HG03103 (cell line): ENCODE results near the gene PRR13.

Source experiments
- ATAC-seq: cut with Tn5 transposase; IDR thresholded peaks from one replicate; pipeline ENCODE4 v1.9.1; 2021; ENCODE audit warnings: low read depth; ENCODE audit not compliant: unreplicated experiment

The PRR13 gene

DNA sequence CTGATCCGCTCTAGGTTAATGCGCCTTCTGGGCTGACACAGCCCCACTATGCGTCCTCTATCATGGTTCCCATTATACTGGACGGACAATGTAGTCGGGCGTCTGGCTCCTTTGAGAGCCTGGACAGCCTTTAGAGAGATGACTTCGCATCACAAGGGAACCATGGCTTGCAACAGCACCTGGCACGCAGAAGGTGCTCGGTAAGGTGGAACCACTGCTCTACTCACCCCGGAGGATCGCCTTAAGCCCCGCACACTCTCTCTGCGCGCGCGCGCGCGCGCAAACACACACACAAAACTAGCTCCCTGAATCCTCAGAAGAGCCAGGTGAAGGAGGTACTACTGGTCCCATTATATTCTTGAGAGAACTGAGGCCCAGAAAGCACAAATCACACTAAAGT lies 50.7 kb downstream of the PRR13 start:
- ATAC-seq = no peak

DNA sequence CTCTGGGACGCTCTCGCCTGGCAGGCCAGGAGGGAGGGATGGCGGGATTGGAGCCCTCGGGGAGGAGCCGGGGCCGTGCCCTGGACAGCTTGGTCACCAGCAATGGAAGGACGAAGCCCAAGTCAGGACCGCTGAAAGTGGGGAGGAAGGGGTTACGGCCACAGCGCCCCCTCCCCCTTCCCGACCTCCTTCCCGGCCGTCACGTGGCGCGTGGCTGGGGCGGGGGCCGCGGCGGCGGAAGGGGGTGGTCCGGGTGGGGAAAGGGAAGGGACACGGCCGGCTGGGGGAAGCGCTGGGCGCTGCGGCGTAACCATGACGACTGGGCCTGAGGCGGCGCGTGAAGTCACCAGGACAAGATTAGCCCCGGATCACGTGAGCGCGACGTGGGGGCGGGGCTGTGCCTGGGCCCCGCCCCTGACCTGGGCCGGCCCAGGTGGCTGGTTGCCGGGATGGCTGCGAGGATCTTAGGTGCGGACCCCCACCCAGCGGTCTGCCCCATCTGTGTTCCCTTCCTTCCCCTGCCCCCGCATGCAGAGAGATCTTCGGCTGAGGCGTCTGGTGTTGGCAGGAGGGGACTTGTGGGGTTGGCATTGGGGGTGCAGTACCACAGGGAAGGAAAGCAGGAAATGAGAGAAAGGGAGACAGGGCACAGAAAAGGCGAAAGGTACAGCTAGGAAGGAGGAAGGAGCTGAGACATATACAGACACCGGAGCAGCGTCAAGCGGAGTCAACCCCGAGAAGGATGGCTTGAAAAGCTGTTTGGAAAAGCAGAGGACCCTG lies 51.5 kb downstream of the PRR13 start:
- peak; percentile 84 for ATAC-seq

DNA sequence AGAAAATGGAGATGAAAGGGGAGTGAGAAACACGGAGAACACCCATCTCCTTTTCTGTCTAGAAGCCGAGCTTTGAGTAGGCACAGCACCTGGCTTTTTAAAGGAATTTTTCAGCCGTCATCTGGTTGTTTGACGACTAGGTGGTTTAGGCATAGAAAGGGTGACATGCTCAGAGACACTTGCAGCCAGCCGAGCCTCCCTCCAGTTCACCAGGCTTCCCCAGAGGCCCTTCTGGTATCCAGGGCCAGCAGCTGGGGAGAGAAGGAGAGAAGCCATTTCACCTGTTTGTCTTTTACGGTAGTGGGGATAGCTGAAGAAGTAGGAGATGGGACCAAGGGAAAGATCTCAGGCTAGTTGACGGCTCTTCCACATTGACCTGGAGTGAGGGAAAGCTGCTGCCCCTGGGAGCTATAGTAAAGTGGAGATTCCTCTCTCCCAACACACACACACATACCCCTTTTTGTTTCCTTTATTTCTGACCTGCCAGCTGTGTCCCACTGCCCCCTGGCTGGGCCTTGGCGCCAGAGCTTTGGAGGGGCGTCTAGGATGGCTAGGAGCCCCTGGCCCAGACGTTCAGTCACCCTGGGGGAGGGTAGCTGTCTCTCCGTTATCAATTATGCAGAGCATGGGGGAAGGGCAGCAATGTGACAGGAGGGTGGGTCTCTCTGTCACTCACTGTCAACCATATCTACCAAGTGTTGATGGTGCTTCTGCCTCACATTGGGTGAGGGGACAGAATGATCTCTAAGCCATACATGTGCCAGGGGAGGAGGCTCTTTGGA lies 52.3 kb downstream of the PRR13 start:
- ATAC-seq = no peak
